DOHH2 (cell line): ENCODE results near the gene SPAG6.

Source experiments
- H3F3A ChIP-seq: fragments of 200-600 bp; sonication (generic), shearing (Covaris generic); 2 replicates; pipeline ENCODE4 v1.6.0; 2016; ENCODE audit warnings: antibody characterized with exemption, mild to moderate bottlenecking; ENCODE audit not compliant: control insufficient read depth, insufficient read depth
- H3K27ac ChIP-seq: fragments of 200-600 bp; sonication (generic); 2 replicates; pipeline ENCODE4 v1.5.1; 2014; ENCODE audit warnings: low read depth, mild to moderate bottlenecking, low read length, moderate library complexity
- H3K27me3 ChIP-seq: fragments of 200-600 bp; sonication (generic); 2 replicates; pipeline ENCODE4 v1.6.1; 2014; ENCODE audit warnings: mild to moderate bottlenecking, low read length, mixed read lengths; ENCODE audit not compliant: control insufficient read depth
- H3K36me3 ChIP-seq: fragments of 200-600 bp; sonication (generic); 2 replicates; pipeline ENCODE4 v1.6.1; 2014; ENCODE audit warnings: mild to moderate bottlenecking, low read length, moderate library complexity, mixed read lengths; ENCODE audit not compliant: control insufficient read depth
- H3K4me1 ChIP-seq: fragments of 200-600 bp; sonication (generic); 2 replicates; pipeline ENCODE4 v1.6.1; 2014; ENCODE audit warnings: mild to moderate bottlenecking, low read length, mixed read lengths; ENCODE audit not compliant: control insufficient read depth
- H3K4me2 ChIP-seq: fragments of 200-600 bp; sonication (generic); 2 replicates; pipeline ENCODE4 v1.6.0; 2014; ENCODE audit warnings: mild to moderate bottlenecking, low read length, moderate library complexity
- H3K4me3 ChIP-seq: fragments of 200-600 bp; sonication (generic); 2 replicates; pipeline ENCODE4 v1.5.1; 2014; ENCODE audit warnings: mild to moderate bottlenecking, low read length, mixed read lengths
- H3K79me2 ChIP-seq: fragments of 200-600 bp; sonication (generic); 2 replicates; pipeline ENCODE4 v1.6.1; 2014; ENCODE audit warnings: mild to moderate bottlenecking, low read length, mixed read lengths; ENCODE audit not compliant: control insufficient read depth
- H3K9me2 ChIP-seq: fragments of 200-600 bp; sonication (generic); replicated peaks from 2 replicates; pipeline ENCODE4 v1.6.1; 2014; ENCODE audit warnings: mild to moderate bottlenecking, low read length, mixed read lengths; ENCODE audit not compliant: control insufficient read depth
- H3K9me3 ChIP-seq: fragments of 200-600 bp; sonication (generic); 2 replicates; pipeline ENCODE4 v1.6.1; 2014; ENCODE audit warnings: antibody characterized with exemption, low read length, mixed read lengths; ENCODE audit not compliant: control insufficient read depth, insufficient read depth
- H4K20me1 ChIP-seq: fragments of 200-600 bp; sonication (generic); 2 replicates; pipeline ENCODE4 v1.6.0; 2014; ENCODE audit warnings: low read depth, mild to moderate bottlenecking, antibody characterized with exemption, low read length, moderate library complexity; ENCODE audit not compliant: control insufficient read depth, insufficient read depth
- CTCF ChIP-seq: fragments of 200-600 bp; sonication (generic); IDR thresholded peaks from one replicate; pipeline ENCODE4 v1.5.1; 2014; ENCODE audit warnings: antibody characterized with exemption, mild to moderate bottlenecking, low read depth, low read length; ENCODE audit not compliant: poor library complexity, severe bottlenecking
- EZH2phosphoT487 ChIP-seq: fragments of 200-600 bp; sonication (generic); IDR thresholded peaks from 2 replicates; pipeline ENCODE4 v1.6.1; 2017; ENCODE audit warnings: borderline replicate concordance, mild to moderate bottlenecking, antibody characterized with exemption, low read length, moderate library complexity, mixed read lengths

The SPAG6 gene

GRCh38 chr10:22456486-22456885, 111.2 kb downstream of the SPAG6 start:
- Histone ChIP-seq H3K4me2 (no peak overlapping the region), H3K27ac (no peak overlapping the region), H3K36me3 (no peaks in the 10 kb centered on the region), H4K20me1 (no peaks in the 10 kb centered on the region), H3K79me2 (no peaks in the 10 kb centered on the region), H3K9me2 (no peaks in the 10 kb centered on the region), H3F3A (no peaks in the 10 kb centered on the region), H3K27me3 (no peaks in the 10 kb centered on the region), H3K4me3 (no peak overlapping the region), H3K9me3 (no peaks in the 10 kb centered on the region), H3K4me1 (peaks cover 16% of the 10 kb centered on the region)
- no peak for TF ChIP-seq EZH2phosphoT487
- no peak for TF ChIP-seq CTCF

- no peaks in the 10 kb centered on the region for H3K27me3 ChIP-seq
These were observed 113.2 kb downstream of the SPAG6 start for GRCh38 chr10:22458272-22459038.

GRCh38 chr10:22459496-22459895, 114.2 kb downstream of the SPAG6 start:
- Histone ChIP-seq H4K20me1 (no peaks in the 10 kb centered on the region), H3K27ac (no peak overlapping the region), H3K4me3 (no peak overlapping the region), H3K27me3 (no peaks in the 10 kb centered on the region), H3K9me2 (no peaks in the 10 kb centered on the region), H3K36me3 (no peaks in the 10 kb centered on the region), H3K9me3 (no peaks in the 10 kb centered on the region), H3K79me2 (no peaks in the 10 kb centered on the region), H3F3A (no peaks in the 10 kb centered on the region), H3K4me2 (no peak overlapping the region), H3K4me1 (peaks cover 12% of the 10 kb centered on the region)
- no peak for TF ChIP-seq CTCF
- no peak for TF ChIP-seq EZH2phosphoT487

More at GRCh38 chr10:22458272-22459038, 113.2 kb downstream of the SPAG6 start:
- Histone ChIP-seq H4K20me1 (no peaks in the 10 kb centered on the region), H3K4me2 (no peak overlapping the region), H3K4me1 (peaks cover 16% of the 10 kb centered on the region), H3K27ac (no peak overlapping the region), H3K9me2 (no peaks in the 10 kb centered on the region), H3K79me2 (no peaks in the 10 kb centered on the region), H3K9me3 (no peaks in the 10 kb centered on the region), H3F3A (no peaks in the 10 kb centered on the region), H3K4me3 (no peak overlapping the region), H3K36me3 (no peaks in the 10 kb centered on the region)
- TF ChIP-seq CTCF = no peak
- TF ChIP-seq EZH2phosphoT487 = no peak
